IMR-90 (cell line): ENCODE measurements around the gene NCOR1.
"Not testable (repeated sequence)": the region's sequence is repeated elsewhere in the genome, so short reads cannot be mapped to it uniquely, and the experiment has no call there.

Source experiments
- CEBPB ChIP-seq: IDR thresholded peaks from 2 replicates; pipeline ENCODE4 v1.6.1; 2012; ENCODE audit warnings: low read depth, low read length, improper control_type of control experiment
- MXI1 ChIP-seq: IDR thresholded peaks from 2 replicates; pipeline ENCODE4 v1.6.1; 2012; ENCODE audit warnings: low read depth, mild to moderate bottlenecking, low read length, moderate library complexity, borderline replicate concordance
- POLR2A ChIP-seq: IDR thresholded peaks from 2 replicates; pipeline ENCODE4 v1.6.1; 2012; ENCODE audit warnings: mild to moderate bottlenecking, low read depth, low read length
- RCOR1 ChIP-seq: IDR thresholded peaks from 2 replicates; pipeline ENCODE4 v1.6.1; 2012; ENCODE audit warnings: mild to moderate bottlenecking, low read length, improper control_type of control experiment; ENCODE audit not compliant: insufficient replicate concordance
- SMC3 ChIP-seq: fragments of 150-350 bp; IDR thresholded peaks from 2 replicates; pipeline ENCODE4 v1.6.1; 2016; ENCODE audit warnings: low read depth, mild to moderate bottlenecking, antibody characterized with exemption, low read length, moderate library complexity
- TF ChIP-seq, protein P1 (sequence below): conservative IDR thresholded peaks from 2 replicates; pipeline ENCODE4 v1.5.1; 2012; ENCODE audit warnings: mild to moderate bottlenecking, low read depth, low read length, improper control_type of control experiment

DNA sequence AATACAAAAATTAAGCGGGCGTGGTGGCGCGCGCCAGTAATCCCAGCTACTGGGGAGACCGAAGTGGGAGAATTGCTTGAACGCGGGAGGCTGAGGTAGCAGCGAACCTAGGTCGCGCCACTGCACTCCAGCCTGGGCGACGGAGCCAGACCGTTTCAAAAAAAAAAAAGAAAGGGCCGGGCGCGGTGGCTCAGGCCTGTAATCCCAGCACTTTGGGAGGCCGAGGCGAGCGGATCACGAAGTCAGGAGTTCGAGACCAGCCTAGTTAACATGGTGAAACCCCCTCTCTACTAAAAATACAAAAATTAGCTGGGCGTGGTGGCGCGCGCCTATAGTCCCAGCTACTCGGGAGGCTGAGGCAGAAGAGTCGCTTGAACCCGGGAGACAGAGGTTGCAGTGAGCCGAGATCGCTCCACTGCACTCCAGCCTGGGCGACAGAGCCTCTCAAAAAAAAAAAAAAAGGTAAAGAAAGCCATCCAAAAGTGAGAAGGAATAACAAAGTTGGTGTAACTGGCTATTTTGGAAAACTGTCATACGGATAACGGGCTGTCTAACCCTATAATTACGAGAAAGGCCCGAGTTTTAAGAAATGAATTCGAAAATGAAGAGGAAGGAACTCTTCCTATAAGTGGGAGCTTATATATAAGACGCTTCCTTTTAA, 1.1 kb upstream of the NCOR1 start:
- TF ChIP-seq, protein P1, sequence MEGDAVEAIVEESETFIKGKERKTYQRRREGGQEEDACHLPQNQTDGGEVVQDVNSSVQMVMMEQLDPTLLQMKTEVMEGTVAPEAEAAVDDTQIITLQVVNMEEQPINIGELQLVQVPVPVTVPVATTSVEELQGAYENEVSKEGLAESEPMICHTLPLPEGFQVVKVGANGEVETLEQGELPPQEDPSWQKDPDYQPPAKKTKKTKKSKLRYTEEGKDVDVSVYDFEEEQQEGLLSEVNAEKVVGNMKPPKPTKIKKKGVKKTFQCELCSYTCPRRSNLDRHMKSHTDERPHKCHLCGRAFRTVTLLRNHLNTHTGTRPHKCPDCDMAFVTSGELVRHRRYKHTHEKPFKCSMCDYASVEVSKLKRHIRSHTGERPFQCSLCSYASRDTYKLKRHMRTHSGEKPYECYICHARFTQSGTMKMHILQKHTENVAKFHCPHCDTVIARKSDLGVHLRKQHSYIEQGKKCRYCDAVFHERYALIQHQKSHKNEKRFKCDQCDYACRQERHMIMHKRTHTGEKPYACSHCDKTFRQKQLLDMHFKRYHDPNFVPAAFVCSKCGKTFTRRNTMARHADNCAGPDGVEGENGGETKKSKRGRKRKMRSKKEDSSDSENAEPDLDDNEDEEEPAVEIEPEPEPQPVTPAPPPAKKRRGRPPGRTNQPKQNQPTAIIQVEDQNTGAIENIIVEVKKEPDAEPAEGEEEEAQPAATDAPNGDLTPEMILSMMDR = not testable (repeated sequence)
- TF ChIP-seq CEBPB, SMC3, POLR2A, MXI1, RCOR1: not testable (repeated sequence)
